ENCODE measurements around the gene CNKSR3. TPM values are rescaled to one million over a fixed set of nuclear protein-coding genes. Genes with fewer than 3 reads are reported as not detected.

The CNKSR3 gene
- total RNA-seq, 1 experiment from 2014 or later = 14.7 TPM

DNA sequence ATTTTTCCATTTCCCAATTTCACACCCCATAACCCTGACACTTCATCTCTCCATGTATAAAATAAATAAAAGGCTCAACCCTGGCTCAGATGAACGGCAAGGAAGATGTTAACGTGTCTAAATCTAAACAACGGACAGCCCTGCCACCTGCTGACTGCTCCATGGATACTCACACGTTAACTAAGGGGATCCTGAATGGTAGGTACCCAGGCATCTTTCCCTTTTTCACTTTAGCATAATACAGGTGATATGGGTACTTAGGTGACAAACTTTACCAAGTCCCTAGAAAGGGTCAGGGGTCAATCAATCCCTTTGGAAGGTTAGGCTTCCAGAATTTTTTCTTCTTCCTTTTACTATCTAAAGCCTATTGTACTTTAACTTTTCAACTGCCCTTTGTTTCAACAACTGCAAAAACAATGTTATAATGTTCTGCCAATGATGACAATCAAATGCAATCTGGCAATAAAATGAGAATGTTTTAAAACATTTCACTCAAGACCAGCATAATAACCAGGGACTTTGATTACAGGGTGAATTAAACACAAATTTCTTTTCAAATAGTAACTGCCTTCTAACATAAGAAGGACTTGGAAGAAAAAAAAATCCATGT is 101.5 kb downstream of the CNKSR3 start:
- H3K36me3 ChIP-seq = peaks cover 15% of the 10 kb centered on the region; the same call in 1 of the 2 replicates
- peaks cover 55% of the 10 kb centered on the region for H3K4me1 ChIP-seq (replicated peaks)
- no peak for DNase-seq (ENCODE audit: low read depth in 1 of 2, low spot score in 2 of 2)
- no peaks in the 10 kb centered on the region for H3K9me3 ChIP-seq (replicated peaks)
- no peaks in the 10 kb centered on the region for H3K27me3 ChIP-seq (replicated peaks)
- H3K4me3 ChIP-seq = no peak overlapping the region
- 0 out of 2 replicates have a peak overlapping the region, but pooled peaks have one; percentile 88 for H3K27ac ChIP-seq

- H3K9me3 ChIP-seq (replicated peaks) = no peaks in the 10 kb centered on the region
- peaks cover 12% of the 10 kb centered on the region for H3K36me3 ChIP-seq
Observed at GRCh38 chr6:154407440-154407839, 103.0 kb downstream of the CNKSR3 start.

GRCh38 chr6:154406869-154407268 is 103.6 kb downstream of the CNKSR3 start:
- H3K36me3 ChIP-seq = peaks cover 13% of the 10 kb centered on the region
- no peak overlapping the region for H3K27ac ChIP-seq
- no peaks in the 10 kb centered on the region for H3K9me3 ChIP-seq (replicated peaks)
- peaks cover 62% of the 10 kb centered on the region for H3K4me1 ChIP-seq (replicated peaks)
- no peak for DNase-seq (ENCODE audit: low read depth in 1 of 2, low spot score in 2 of 2)
- H3K4me3 ChIP-seq = no peak overlapping the region
- H3K27me3 ChIP-seq (replicated peaks) = no peaks in the 10 kb centered on the region

More at GRCh38 chr6:154407440-154407839, 103.0 kb downstream of the CNKSR3 start:
- Histone ChIP-seq H3K27me3 (replicated peaks) (no peaks in the 10 kb centered on the region), H3K27ac (no peak overlapping the region), H3K4me3 (no peak overlapping the region), H3K4me1 (replicated peaks) (peaks cover 62% of the 10 kb centered on the region)
- no peak for DNase-seq (ENCODE audit: low read depth in 1 of 2, low spot score in 2 of 2)

DNA sequence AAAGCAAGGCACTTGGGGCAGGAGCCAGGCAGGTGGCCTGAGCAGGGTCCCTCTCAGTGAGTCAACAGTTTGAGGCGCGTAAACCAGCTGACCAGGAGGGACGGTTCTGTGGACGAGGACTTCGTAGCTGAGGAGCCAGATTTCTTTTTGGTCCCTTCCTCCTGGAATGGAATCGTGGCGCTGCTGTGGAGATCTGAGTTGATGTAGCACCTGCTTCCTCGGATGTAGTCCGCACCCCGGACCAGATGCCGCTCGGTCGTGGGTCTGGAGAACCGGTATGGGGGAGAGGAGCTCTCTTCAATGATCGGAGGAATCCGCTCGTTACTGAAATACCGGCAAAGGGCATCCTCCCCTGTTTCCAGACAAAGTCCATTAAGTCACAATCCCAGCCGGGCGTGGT is 104.2 kb downstream of the CNKSR3 start:
- Histone ChIP-seq H3K4me1 (replicated peaks) (peaks cover 62% of the 10 kb centered on the region), H3K4me3 (no peak overlapping the region), H3K27me3 (replicated peaks) (no peaks in the 10 kb centered on the region), H3K27ac (no peak overlapping the region), H3K36me3 (peaks cover 19% of the 10 kb centered on the region), H3K9me3 (replicated peaks) (no peaks in the 10 kb centered on the region)
- no peak for DNase-seq (ENCODE audit: low read depth in 1 of 2, low spot score in 2 of 2)

DNA sequence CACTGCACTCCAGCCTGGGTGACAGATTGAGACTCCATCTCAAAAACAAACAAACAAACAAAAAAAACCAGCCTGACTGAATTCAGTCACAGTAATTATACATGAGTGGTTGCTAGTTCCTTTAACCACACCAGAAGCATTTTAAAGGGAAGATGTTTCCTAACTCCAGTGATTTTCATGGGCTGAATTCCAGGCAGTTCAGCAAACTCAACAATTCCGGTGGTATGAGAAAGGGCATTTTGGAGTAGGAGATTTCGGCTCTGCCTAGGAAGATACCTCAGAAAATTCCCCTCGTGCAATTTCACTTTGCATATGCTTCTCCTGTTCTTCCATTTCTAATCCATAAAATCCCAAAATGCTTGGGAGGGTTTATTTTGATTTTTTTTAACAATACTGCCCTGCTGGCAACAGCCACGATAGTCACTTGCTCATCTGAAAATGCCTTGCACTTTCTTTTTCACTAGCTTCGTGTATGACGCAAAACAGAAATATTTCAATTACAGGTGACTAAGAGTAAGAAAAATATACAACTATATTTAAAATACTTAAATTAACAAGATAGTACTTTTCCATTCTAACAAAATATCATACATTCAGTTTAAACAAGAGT is 105.6 kb downstream of the CNKSR3 start:
- DNase-seq (ENCODE audit: low read depth in 1 of 2, low spot score in 2 of 2) = peak in 1 of 2 experiments; percentile 71
- H3K27ac ChIP-seq = peak overlapping the region; percentile 70
- H3K4me3 ChIP-seq = peak overlapping the region; percentile 18

DNA sequence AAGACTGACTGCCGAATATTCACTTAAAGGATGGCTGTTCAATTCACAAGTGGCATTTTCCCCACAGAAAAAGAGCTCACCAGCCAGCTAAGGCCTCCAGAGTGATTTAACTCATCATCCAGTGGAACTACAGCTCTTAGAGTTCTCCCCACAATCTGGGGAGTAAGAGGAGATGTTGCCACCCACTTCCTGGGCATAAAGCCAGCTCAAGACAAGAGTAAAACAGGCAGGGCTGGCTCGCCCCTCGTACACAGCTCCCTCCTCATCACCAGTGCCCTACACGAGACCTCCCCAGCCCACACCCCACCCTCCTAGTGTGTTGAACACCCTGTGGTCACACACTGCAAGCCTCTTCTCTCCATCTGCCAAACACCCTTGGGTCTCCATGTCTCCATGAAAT is 106.7 kb downstream of the CNKSR3 start:
- peak overlapping the region; percentile 70; the same call in 1 of the 2 replicates for H3K27ac ChIP-seq
- no peaks in the 10 kb centered on the region for H3K27me3 ChIP-seq (replicated peaks)
- no peaks in the 10 kb centered on the region for H3K9me3 ChIP-seq (replicated peaks)
- H3K4me3 ChIP-seq = no peak overlapping the region
- peaks cover 58% of the 10 kb centered on the region for H3K4me1 ChIP-seq (replicated peaks)
- peak; percentile 48 to 64 for DNase-seq (ENCODE audit: low read depth in 1 of 2, low spot score in 2 of 2)
- H3K36me3 ChIP-seq = peaks cover 26% of the 10 kb centered on the region

More for the DNA sequence above, 105.6 kb downstream of the CNKSR3 start:
- no peaks in the 10 kb centered on the region for H3K9me3 ChIP-seq (replicated peaks)
- H3K4me1 ChIP-seq (replicated peaks) = peaks cover 56% of the 10 kb centered on the region
- H3K36me3 ChIP-seq = peaks cover 27% of the 10 kb centered on the region
- no peaks in the 10 kb centered on the region for H3K27me3 ChIP-seq (replicated peaks)

DNA sequence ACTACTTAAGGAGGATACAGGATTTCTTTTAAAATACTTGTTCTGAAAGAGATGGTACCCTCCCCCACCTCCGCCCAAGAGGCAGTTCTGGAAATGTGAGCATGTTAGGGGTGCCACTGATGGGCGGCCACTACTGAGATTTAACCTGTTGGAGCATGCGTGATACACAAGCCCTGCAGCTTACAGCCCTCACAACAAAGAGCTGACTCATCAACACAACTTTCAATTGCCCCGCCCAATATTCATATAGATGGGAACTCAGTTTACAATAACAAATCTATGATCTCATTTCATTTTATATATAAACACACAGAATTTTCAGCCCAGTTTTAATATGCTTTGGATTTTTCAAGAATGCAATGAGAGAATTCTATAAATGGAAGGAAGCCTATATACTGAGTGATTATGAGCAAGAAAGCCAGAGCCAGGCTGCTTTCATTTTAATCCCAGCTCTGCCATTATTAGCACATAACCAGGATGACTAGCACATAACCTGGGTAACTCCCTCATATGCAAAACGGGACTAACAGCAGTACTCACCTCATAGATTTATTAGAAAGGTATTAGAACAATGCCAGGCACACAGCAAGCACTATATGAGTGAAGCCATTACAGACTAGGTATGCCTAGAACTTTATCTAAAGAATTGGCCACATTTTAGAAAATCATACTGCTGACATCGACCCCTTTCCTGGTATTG is 108.3 kb downstream of the CNKSR3 start:
- H3K36me3 ChIP-seq = peaks cover 21% of the 10 kb centered on the region
- H3K27me3 ChIP-seq (replicated peaks) = no peaks in the 10 kb centered on the region
- no peak overlapping the region for H3K27ac ChIP-seq
- H3K4me3 ChIP-seq = no peak overlapping the region
- H3K4me1 ChIP-seq (replicated peaks) = peaks cover 64% of the 10 kb centered on the region
- H3K9me3 ChIP-seq (replicated peaks) = no peaks in the 10 kb centered on the region
- no peak for DNase-seq (ENCODE audit: low read depth in 1 of 2, low spot score in 2 of 2)

DNA sequence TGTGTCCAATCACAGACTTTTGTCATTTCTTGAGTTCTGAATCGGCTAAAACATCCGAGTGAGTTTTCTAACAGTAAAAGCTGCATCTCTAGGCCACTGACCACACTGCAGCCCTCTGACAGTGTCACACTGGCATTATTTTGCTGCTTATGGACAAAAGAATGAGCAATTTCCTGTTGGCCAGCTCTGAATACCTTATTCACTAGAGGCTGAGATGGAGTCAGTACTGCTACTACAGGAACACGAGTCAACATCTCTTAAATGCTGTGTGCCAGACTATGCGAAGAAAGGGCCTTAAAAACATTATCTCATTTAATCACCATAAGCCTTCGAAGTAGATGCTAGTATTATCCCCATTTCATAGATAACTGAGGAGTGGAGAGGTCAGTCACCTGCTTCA is 111.4 kb downstream of the CNKSR3 start:
- Histone ChIP-seq H3K36me3 (peaks cover 17% of the 10 kb centered on the region), H3K9me3 (replicated peaks) (no peaks in the 10 kb centered on the region), H3K4me3 (no peak overlapping the region), H3K27me3 (replicated peaks) (no peaks in the 10 kb centered on the region), H3K4me1 (replicated peaks) (peaks cover 53% of the 10 kb centered on the region), H3K27ac (peak overlapping the region; percentile 61)
- peak; percentile 59 to 63 for DNase-seq (ENCODE audit: low read depth in 1 of 2, low spot score in 2 of 2)

DNA sequence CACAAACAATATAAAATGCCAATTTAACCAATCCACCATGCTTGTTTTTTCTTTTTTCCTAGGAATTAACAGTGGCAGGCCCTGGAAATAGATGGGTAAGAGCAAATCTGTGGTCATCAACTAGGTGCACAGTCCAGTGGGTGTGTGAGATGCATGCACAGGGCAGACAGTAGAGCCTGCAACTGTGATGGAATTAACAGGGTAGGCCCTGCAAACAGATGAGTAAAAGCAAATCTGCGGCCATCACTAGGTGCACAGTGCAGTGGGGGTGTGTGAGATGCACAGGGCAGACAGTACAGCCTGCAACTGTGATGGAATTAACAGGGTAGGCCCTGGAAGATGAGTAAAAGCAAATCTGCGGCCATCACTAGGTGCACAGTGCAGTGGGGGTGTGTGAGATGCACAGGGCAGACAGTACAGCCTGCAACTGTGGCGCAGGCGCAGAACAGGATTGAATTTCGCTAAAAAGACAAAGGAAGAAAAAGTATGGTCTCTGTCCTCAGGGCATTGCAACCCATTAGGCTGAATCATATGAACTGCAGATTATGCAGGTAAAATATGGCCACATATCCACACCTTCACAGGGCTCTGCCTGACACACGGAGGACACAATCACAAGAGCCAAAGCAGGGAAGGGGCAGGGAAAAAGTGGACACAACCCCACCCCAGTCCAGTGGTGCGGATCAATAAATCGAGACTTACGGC is 112.8 kb downstream of the CNKSR3 start:
- no peaks in the 10 kb centered on the region for H3K27me3 ChIP-seq (replicated peaks)
- H3K9me3 ChIP-seq (replicated peaks) = no peaks in the 10 kb centered on the region
- DNase-seq (ENCODE audit: low read depth in 1 of 2, low spot score in 2 of 2) = no peak
- no peak overlapping the region for H3K4me3 ChIP-seq
- H3K4me1 ChIP-seq (replicated peaks) = peaks cover 48% of the 10 kb centered on the region
- peaks cover 15% of the 10 kb centered on the region for H3K36me3 ChIP-seq
- H3K27ac ChIP-seq = no peak overlapping the region

DNA sequence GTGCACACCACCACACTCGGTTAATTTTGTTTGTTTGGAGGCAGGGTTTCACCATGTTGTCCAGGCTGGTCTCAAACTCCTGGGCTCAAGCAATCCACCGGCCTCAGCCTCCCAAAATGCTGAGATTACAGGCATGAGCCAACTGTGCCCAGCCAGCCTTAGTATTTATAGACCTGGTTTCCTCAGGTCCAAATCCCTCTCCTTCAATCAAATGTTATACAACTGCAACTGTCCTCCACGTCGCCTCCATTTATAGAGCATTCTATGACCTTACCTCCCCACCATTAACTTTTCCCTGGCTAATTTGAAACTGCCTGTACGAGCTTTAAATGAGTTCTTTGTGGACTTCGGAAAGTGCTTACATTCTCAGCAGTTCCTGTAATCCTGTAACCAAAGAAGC is 114.6 kb downstream of the CNKSR3 start:
- peaks cover 3% of the 10 kb centered on the region; the same call in 1 of the 2 replicates for H3K36me3 ChIP-seq
- no peak for DNase-seq (ENCODE audit: low read depth in 1 of 2, low spot score in 2 of 2)
- H3K4me3 ChIP-seq = no peak overlapping the region
- no peak overlapping the region for H3K27ac ChIP-seq
- H3K9me3 ChIP-seq (replicated peaks) = no peaks in the 10 kb centered on the region
- H3K4me1 ChIP-seq (replicated peaks) = peaks cover 35% of the 10 kb centered on the region
- no peaks in the 10 kb centered on the region for H3K27me3 ChIP-seq (replicated peaks)

DNA sequence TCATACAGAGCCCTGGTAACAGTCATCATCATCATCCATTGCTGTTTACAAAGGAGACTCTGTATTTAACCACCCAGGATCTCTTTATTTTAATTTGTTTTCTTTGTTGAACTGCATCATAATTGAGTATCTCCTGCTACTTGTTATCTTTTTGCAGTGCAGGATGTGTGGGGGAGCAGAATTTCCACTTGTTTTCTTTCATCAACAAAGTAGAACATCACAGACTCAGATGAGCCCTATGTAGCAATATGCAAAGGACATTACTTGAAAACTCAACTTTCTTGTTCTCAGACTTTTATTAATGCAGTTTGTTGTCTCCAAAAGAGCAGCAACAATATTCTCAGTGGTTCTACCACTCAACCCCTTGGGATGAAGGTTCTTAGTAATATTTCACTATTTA is 115.2 kb downstream of the CNKSR3 start:
- Histone ChIP-seq H3K4me3 (no peak overlapping the region), H3K27ac (no peak overlapping the region), H3K9me3 (replicated peaks) (no peaks in the 10 kb centered on the region), H3K27me3 (replicated peaks) (no peaks in the 10 kb centered on the region), H3K4me1 (replicated peaks) (peaks cover 35% of the 10 kb centered on the region), H3K36me3 (0 out of 2 replicates have a peak, but pooled peaks cover 3% of the 10 kb centered on the region)
- DNase-seq (ENCODE audit: low read depth in 1 of 2, low spot score in 2 of 2) = no peak

GRCh38 chr6:154394571-154394970 is 115.9 kb downstream of the CNKSR3 start:
- Histone ChIP-seq H3K36me3 (no peaks in the 10 kb centered on the region), H3K9me3 (replicated peaks) (no peaks in the 10 kb centered on the region), H3K4me1 (replicated peaks) (peaks cover 27% of the 10 kb centered on the region), H3K27me3 (replicated peaks) (no peaks in the 10 kb centered on the region), H3K27ac (no peak overlapping the region), H3K4me3 (no peak overlapping the region)
- DNase-seq (ENCODE audit: low read depth in 1 of 2, low spot score in 2 of 2) = no peak

- peaks cover 23% of the 10 kb centered on the region for H3K4me1 ChIP-seq (replicated peaks)
- H3K27ac ChIP-seq = no peak overlapping the region
- DNase-seq (ENCODE audit: low read depth in 1 of 2, low spot score in 2 of 2) = no peak
- peaks cover 5% of the 10 kb centered on the region for H3K9me3 ChIP-seq (replicated peaks)
- no peaks in the 10 kb centered on the region for H3K27me3 ChIP-seq (replicated peaks)
- no peak overlapping the region for H3K4me3 ChIP-seq
- no peaks in the 10 kb centered on the region for H3K36me3 ChIP-seq
Observed at GRCh38 chr6:154390034-154390433, 120.5 kb downstream of the CNKSR3 start.

All from SJSA1 (cell line).